HUES48 (cell line): ENCODE measurements around the gene RBFOX1.

Experiments used
- H3K27ac ChIP-seq: one replicate; pipeline ENCODE4 v1.7.0; 2013; ENCODE audit warnings: low read depth, low read length, inconsistent platforms
- H3K27me3 ChIP-seq: 2 replicates; pipeline ENCODE4 v1.6.1; 2013; ENCODE audit warnings: mild to moderate bottlenecking, low read length; ENCODE audit not compliant: control insufficient read depth, insufficient read depth
- H3K36me3 ChIP-seq: 2 replicates; pipeline ENCODE4 v1.6.1; 2013; ENCODE audit warnings: low read length; ENCODE audit not compliant: control insufficient read depth, insufficient read depth
- H3K4me1 ChIP-seq: 2 replicates; pipeline ENCODE4 v1.6.1; 2013; ENCODE audit warnings: mild to moderate bottlenecking, low read length; ENCODE audit not compliant: control insufficient read depth, insufficient read depth
- H3K4me3 ChIP-seq: 2 replicates; pipeline ENCODE4 v1.5.1; 2013; ENCODE audit warnings: mild to moderate bottlenecking, low read depth, low read length
- H3K9ac ChIP-seq: 2 replicates; pipeline ENCODE4 v1.6.1; 2013; ENCODE audit warnings: mild to moderate bottlenecking, low read depth, low read length, moderate library complexity
- H3K9me3 ChIP-seq: 2 replicates; pipeline ENCODE4 v1.6.1; 2013; ENCODE audit warnings: low read length; ENCODE audit not compliant: control insufficient read depth, insufficient read depth

RBFOX1 gene

GRCh38 chr16:7314163-7314562 is 18.5 kb upstream of the RBFOX1 start:
- Histone ChIP-seq H3K27me3 (no peaks in the 10 kb centered on the region), H3K4me3 (no peak overlapping the region), H3K27ac (no peak overlapping the region), H3K4me1 (no peaks in the 10 kb centered on the region), H3K36me3 (no peaks in the 10 kb centered on the region), H3K9me3 (no peaks in the 10 kb centered on the region), H3K9ac (no peak overlapping the region)

- no peak overlapping the region for H3K27ac ChIP-seq
- no peaks in the 10 kb centered on the region for H3K27me3 ChIP-seq
- H3K9me3 ChIP-seq: no peaks in the 10 kb centered on the region
- no peaks in the 10 kb centered on the region for H3K36me3 ChIP-seq
- H3K4me3 ChIP-seq: no peak overlapping the region
- H3K4me1 ChIP-seq: no peaks in the 10 kb centered on the region
- no peak overlapping the region for H3K9ac ChIP-seq
Observed at GRCh38 chr16:7315813-7316212, 16.8 kb upstream of the RBFOX1 start.

- Histone ChIP-seq H3K9me3 (no peaks in the 10 kb centered on the region), H3K4me3 (no peak overlapping the region), H3K27ac (no peak overlapping the region), H3K9ac (no peak overlapping the region), H3K36me3 (no peaks in the 10 kb centered on the region), H3K27me3 (no peaks in the 10 kb centered on the region), H3K4me1 (no peaks in the 10 kb centered on the region)
Observed at GRCh38 chr16:7316281-7316888, 16.3 kb upstream of the RBFOX1 start.

GRCh38 chr16:7317982-7318381 is 14.7 kb upstream of the RBFOX1 start:
- H3K9ac ChIP-seq: no peak overlapping the region
- no peak overlapping the region for H3K4me3 ChIP-seq
- H3K36me3 ChIP-seq: no peaks in the 10 kb centered on the region
- no peaks in the 10 kb centered on the region for H3K9me3 ChIP-seq
- no peak overlapping the region for H3K27ac ChIP-seq
- H3K27me3 ChIP-seq: no peaks in the 10 kb centered on the region
- H3K4me1 ChIP-seq: no peaks in the 10 kb centered on the region

- H3K4me3 ChIP-seq: no peak overlapping the region
- no peaks in the 10 kb centered on the region for H3K27me3 ChIP-seq
- no peak overlapping the region for H3K9ac ChIP-seq
- no peaks in the 10 kb centered on the region for H3K36me3 ChIP-seq
- H3K4me1 ChIP-seq: no peaks in the 10 kb centered on the region
- H3K27ac ChIP-seq: no peak overlapping the region
- H3K9me3 ChIP-seq: no peaks in the 10 kb centered on the region
Observed at GRCh38 chr16:7318686-7319085, 14.0 kb upstream of the RBFOX1 start.

GRCh38 chr16:7319514-7319913 is 13.1 kb upstream of the RBFOX1 start:
- Histone ChIP-seq H3K4me3 (no peak overlapping the region), H3K9me3 (no peaks in the 10 kb centered on the region), H3K9ac (no peak overlapping the region), H3K27ac (no peak overlapping the region), H3K27me3 (no peaks in the 10 kb centered on the region), H3K36me3 (no peaks in the 10 kb centered on the region), H3K4me1 (peaks cover 6% of the 10 kb centered on the region)

GRCh38 chr16:7321661-7322060 is 11.0 kb upstream of the RBFOX1 start:
- H3K9ac ChIP-seq: no peak overlapping the region
- H3K27ac ChIP-seq: no peak overlapping the region
- H3K27me3 ChIP-seq: no peaks in the 10 kb centered on the region
- no peaks in the 10 kb centered on the region for H3K9me3 ChIP-seq
- no peaks in the 10 kb centered on the region for H3K36me3 ChIP-seq
- no peak overlapping the region for H3K4me3 ChIP-seq
- peaks cover 14% of the 10 kb centered on the region for H3K4me1 ChIP-seq

- Histone ChIP-seq H3K27me3 (no peaks in the 10 kb centered on the region), H3K4me3 (no peak overlapping the region), H3K9me3 (no peaks in the 10 kb centered on the region), H3K27ac (no peak overlapping the region), H3K36me3 (no peaks in the 10 kb centered on the region), H3K9ac (no peak overlapping the region), H3K4me1 (peaks cover 14% of the 10 kb centered on the region)
Observed at GRCh38 chr16:7324321-7324720, 8.3 kb upstream of the RBFOX1 start.

- H3K9me3 ChIP-seq: no peaks in the 10 kb centered on the region
- H3K4me3 ChIP-seq: no peak overlapping the region
- H3K27ac ChIP-seq: no peak overlapping the region
- H3K9ac ChIP-seq: no peak overlapping the region
- H3K4me1 ChIP-seq: peaks cover 14% of the 10 kb centered on the region
- H3K27me3 ChIP-seq: no peaks in the 10 kb centered on the region
- no peaks in the 10 kb centered on the region for H3K36me3 ChIP-seq
Observed at GRCh38 chr16:7325834-7326233, 6.8 kb upstream of the RBFOX1 start.

GRCh38 chr16:7330709-7331108 is 1.9 kb upstream of the RBFOX1 start:
- Histone ChIP-seq H3K27me3 (no peaks in the 10 kb centered on the region), H3K4me3 (no peak overlapping the region), H3K9ac (no peak overlapping the region), H3K27ac (no peak overlapping the region), H3K9me3 (no peaks in the 10 kb centered on the region), H3K36me3 (no peaks in the 10 kb centered on the region), H3K4me1 (no peaks in the 10 kb centered on the region)

- no peaks in the 10 kb centered on the region for H3K36me3 ChIP-seq
- no peak overlapping the region for H3K27ac ChIP-seq
- H3K9ac ChIP-seq: no peak overlapping the region
- no peaks in the 10 kb centered on the region for H3K9me3 ChIP-seq
- H3K27me3 ChIP-seq: no peaks in the 10 kb centered on the region
- H3K4me1 ChIP-seq: no peaks in the 10 kb centered on the region
- H3K4me3 ChIP-seq: no peak overlapping the region
Observed at GRCh38 chr16:7331997-7332396, 648 bp upstream of the RBFOX1 start.
